ENCODE data around the gene DNAJB6. TPM values are rescaled to one million over a fixed set of nuclear protein-coding genes. Genes with fewer than 3 reads are reported as not detected.

Gene DNAJB6
- total and polyA plus RNA-seq, 2 experiments from 2014 or later: 139 to 187 TPM

DNA sequence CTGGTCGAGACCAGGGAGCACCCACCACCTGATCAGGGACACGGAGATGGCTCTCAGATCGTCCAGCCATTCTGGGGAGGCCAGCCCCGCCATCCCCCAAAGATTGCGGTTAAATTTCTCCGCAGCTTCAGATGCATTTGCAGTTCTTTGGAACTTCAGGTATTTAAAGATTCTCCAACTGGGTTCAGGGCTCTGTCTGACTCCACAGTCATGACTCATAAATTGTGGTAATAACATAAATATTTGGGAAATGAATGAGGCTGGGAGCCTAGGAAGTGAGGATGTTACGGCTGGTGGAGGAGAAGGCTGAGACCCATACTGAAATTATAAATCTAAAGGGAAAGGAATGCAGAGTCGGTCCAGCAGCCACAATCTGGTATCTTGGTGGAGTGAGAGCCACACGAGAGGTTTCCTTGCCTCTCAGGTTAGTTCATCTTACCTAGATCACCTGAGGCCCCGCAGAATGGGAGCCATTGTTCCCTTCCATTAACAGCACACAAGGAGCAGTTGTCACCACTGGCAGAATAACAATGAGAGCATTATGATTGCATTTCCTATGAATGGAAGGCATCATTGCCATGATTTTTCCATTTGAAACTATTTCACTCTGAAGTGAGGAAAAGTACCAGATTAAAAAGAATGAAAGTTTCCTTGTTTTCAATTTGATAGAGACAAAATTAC, 26.7 kb upstream of the DNAJB6 start:
- 2 to 4% methylated on average over 10 of the region's 10 CpGs for WGBS, 2 experiments (ENCODE audit: low coverage in 1 of 2, low lambda C conversion rate in 2 of 2, missing lambda C conversion rate in 2 of 2)
- Histone ChIP-seq H3K4me3 (peak overlapping the region; percentile 29), H3F3A (ENCODE audit: insufficient read depth) (peaks cover 25% of the 10 kb centered on the region), H3K27me3 (replicated peaks; ENCODE audit: insufficient read depth) (no peaks in the 10 kb centered on the region), H3K9me3 (ENCODE audit: low read depth) (no peaks in the 10 kb centered on the region), H3K79me2 (ENCODE audit: insufficient read depth) (no peaks in the 10 kb centered on the region), H4K20me1 (ENCODE audit: insufficient read depth) (no peaks in the 10 kb centered on the region), H2AFZ (peak overlapping the region; percentile 58), H3K9me2 (ENCODE audit: insufficient read depth) (no peaks in the 10 kb centered on the region), H3K9ac (peak overlapping the region; percentile 67), H3K36me3 (ENCODE audit: low read depth) (no peaks in the 10 kb centered on the region), H3K4me2 (ENCODE audit: unreplicated experiment) (peak overlapping the region; percentile 53), H3K27ac (peak overlapping the region; percentile 92), H3K4me1 (ENCODE audit: insufficient read depth) (peaks cover 23% of the 10 kb centered on the region)
- peak; percentile 96 for DNase-seq
- TF ChIP-seq EZH2phosphoT487 (IDR thresholded peaks at IDR 0.05; ENCODE audit: insufficient read depth, low read depth): no peak
- no peak for TF ChIP-seq EZH2 (IDR thresholded peaks at IDR 0.05; ENCODE audit: insufficient read depth, poor library complexity, severe bottlenecking)
- in situ Hi-C loops (cut with MboI): no loop called here

DNA sequence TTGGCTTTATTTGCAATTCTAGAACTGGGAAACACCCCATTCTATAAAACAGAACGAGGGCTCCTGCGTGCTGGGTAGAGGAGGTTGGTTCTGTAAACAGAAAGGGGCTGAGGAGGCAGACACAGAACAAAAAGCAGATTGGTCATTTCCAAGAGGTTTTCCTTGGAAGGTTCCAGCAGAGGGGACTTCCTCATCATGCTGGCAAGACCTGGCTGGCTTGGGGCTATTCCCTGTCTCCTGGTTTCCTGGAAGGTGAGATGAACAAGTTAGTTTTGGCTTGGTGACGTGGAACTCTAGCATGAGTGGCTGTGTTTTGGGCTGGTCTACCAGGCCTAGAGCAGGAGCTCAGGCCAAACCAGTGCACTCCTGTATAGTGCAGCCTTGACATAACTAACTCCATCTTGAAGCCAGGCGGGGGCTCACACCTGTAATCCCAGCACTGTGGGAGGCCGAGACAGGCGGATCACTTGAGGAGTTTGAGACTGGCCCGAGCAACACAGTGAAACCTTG, 26.1 kb upstream of the DNAJB6 start:
- 69 to 71% methylated on average over 7 of the region's 7 CpGs for WGBS, 2 experiments (ENCODE audit: low coverage in 1 of 2, low lambda C conversion rate in 2 of 2, missing lambda C conversion rate in 2 of 2)
- H3K9ac ChIP-seq: peak overlapping the region; percentile 65
- H3K4me3 ChIP-seq: peak overlapping the region; percentile 23
- H3K79me2 ChIP-seq (ENCODE audit: insufficient read depth): no peaks in the 10 kb centered on the region
- H3K4me1 ChIP-seq (ENCODE audit: insufficient read depth): peaks cover 23% of the 10 kb centered on the region
- in situ Hi-C loops (cut with MboI): no loop called here
- H3K9me2 ChIP-seq (ENCODE audit: insufficient read depth): no peaks in the 10 kb centered on the region
- H2AFZ ChIP-seq: peak overlapping the region; percentile 26
- H3K36me3 ChIP-seq (ENCODE audit: low read depth): no peaks in the 10 kb centered on the region
- DNase-seq: no peak
- H3K27me3 ChIP-seq (replicated peaks; ENCODE audit: insufficient read depth): no peaks in the 10 kb centered on the region
- H4K20me1 ChIP-seq (ENCODE audit: insufficient read depth): no peaks in the 10 kb centered on the region
- H3K4me2 ChIP-seq (ENCODE audit: unreplicated experiment): peak overlapping the region; percentile 53
- peak overlapping the region; percentile 92 for H3K27ac ChIP-seq
- TF ChIP-seq EZH2 (IDR thresholded peaks at IDR 0.05; ENCODE audit: insufficient read depth, poor library complexity, severe bottlenecking): no peak
- no peak for TF ChIP-seq EZH2phosphoT487 (IDR thresholded peaks at IDR 0.05; ENCODE audit: insufficient read depth, low read depth)
- no peaks in the 10 kb centered on the region for H3K9me3 ChIP-seq (ENCODE audit: low read depth)
- peaks cover 25% of the 10 kb centered on the region for H3F3A ChIP-seq (ENCODE audit: insufficient read depth)

DNA sequence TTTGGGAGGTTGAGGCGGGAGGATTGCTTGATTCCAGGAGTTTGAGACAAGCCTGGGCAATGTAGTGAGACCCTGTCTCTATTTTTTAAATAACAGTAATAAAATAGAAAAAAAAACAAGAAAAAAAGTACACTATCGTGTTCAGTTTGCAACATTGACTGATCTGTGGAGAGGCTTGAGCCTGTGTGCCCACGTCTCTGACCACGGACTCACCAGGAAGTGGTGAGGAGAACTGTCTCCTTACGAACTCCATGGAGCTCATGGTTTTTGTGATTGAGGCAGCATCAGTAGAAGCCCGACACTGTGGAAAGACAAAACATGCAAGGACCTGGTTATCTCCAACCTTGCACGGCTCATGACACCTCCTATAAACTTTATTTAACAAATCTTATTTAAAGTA, 23.9 kb upstream of the DNAJB6 start:
- Histone ChIP-seq H2AFZ (no peak overlapping the region), H4K20me1 (ENCODE audit: insufficient read depth) (no peaks in the 10 kb centered on the region), H3K36me3 (ENCODE audit: low read depth) (no peaks in the 10 kb centered on the region), H3K4me1 (ENCODE audit: insufficient read depth) (peaks cover 26% of the 10 kb centered on the region), H3K27me3 (replicated peaks; ENCODE audit: insufficient read depth) (no peaks in the 10 kb centered on the region), H3K27ac (no peak overlapping the region), H3F3A (ENCODE audit: insufficient read depth) (peaks cover 25% of the 10 kb centered on the region), H3K4me2 (ENCODE audit: unreplicated experiment) (no peak overlapping the region), H3K4me3 (no peak overlapping the region), H3K9me2 (ENCODE audit: insufficient read depth) (no peaks in the 10 kb centered on the region), H3K9ac (no peak overlapping the region), H3K9me3 (ENCODE audit: low read depth) (no peaks in the 10 kb centered on the region), H3K79me2 (ENCODE audit: insufficient read depth) (no peaks in the 10 kb centered on the region)
- TF ChIP-seq EZH2phosphoT487 (IDR thresholded peaks at IDR 0.05; ENCODE audit: insufficient read depth, low read depth): no peak
- TF ChIP-seq EZH2 (IDR thresholded peaks at IDR 0.05; ENCODE audit: insufficient read depth, poor library complexity, severe bottlenecking): no peak
- DNase-seq: no peak
- 89 to 95% methylated on average over 7 of the region's 7 CpGs for WGBS, 2 experiments (ENCODE audit: low coverage in 1 of 2, low lambda C conversion rate in 2 of 2, missing lambda C conversion rate in 2 of 2)
- in situ Hi-C loops (cut with MboI): no loop called here

GRCh38 chr7:157313645-157314044, 23.2 kb upstream of the DNAJB6 start:
- Histone ChIP-seq H2AFZ (no peak overlapping the region), H3K79me2 (ENCODE audit: insufficient read depth) (no peaks in the 10 kb centered on the region), H3K27me3 (replicated peaks; ENCODE audit: insufficient read depth) (no peaks in the 10 kb centered on the region), H3K4me2 (ENCODE audit: unreplicated experiment) (no peak overlapping the region), H4K20me1 (ENCODE audit: insufficient read depth) (no peaks in the 10 kb centered on the region), H3F3A (ENCODE audit: insufficient read depth) (peaks cover 30% of the 10 kb centered on the region), H3K9me2 (ENCODE audit: insufficient read depth) (no peaks in the 10 kb centered on the region), H3K9me3 (ENCODE audit: low read depth) (no peaks in the 10 kb centered on the region), H3K4me3 (no peak overlapping the region), H3K9ac (no peak overlapping the region), H3K4me1 (ENCODE audit: insufficient read depth) (peaks cover 32% of the 10 kb centered on the region), H3K27ac (no peak overlapping the region), H3K36me3 (ENCODE audit: low read depth) (no peaks in the 10 kb centered on the region)
- TF ChIP-seq EZH2 (IDR thresholded peaks at IDR 0.05; ENCODE audit: insufficient read depth, poor library complexity, severe bottlenecking) (no peak), EZH2phosphoT487 (IDR thresholded peaks at IDR 0.05; ENCODE audit: insufficient read depth, low read depth) (no peak)
- 81 to 82% methylated on average over 15 of the region's 15 CpGs for WGBS, 2 experiments (ENCODE audit: low coverage in 1 of 2, low lambda C conversion rate in 2 of 2, missing lambda C conversion rate in 2 of 2)
- no peak for DNase-seq
- in situ Hi-C loops (cut with MboI): no loop called here
